HAP-1 (cell line): Measurements from ENCODE around the gene TJP1.
"Not testable (repeated sequence)": the region's sequence is repeated elsewhere in the genome, so short reads cannot be mapped to it uniquely, and the experiment has no call there.

Source experiments
- DNase-seq, 2 experiments: peaks; one replicate each; pipeline ENCODE4 v3.0.0-alpha.2; 2016 to 2020; ENCODE audit warnings: low spot score in 2 of 2
- H3K27me3 ChIP-seq: fragments of 250-450 bp; sonication (Bioruptor Pico); 2 replicates; pipeline ENCODE4 v1.5.1; 2020; ENCODE audit warnings: low read depth, mild to moderate bottlenecking, moderate library complexity
- H3K36me3 ChIP-seq: fragments of 250-450 bp; sonication (Bioruptor Pico); replicated peaks from 2 replicates; pipeline ENCODE4 v1.5.1; 2020; ENCODE audit warnings: mild to moderate bottlenecking
- H3K4me1 ChIP-seq: fragments of 250-450 bp; sonication (Bioruptor Pico); 2 replicates; pipeline ENCODE4 v1.5.1; 2020; ENCODE audit warnings: mild to moderate bottlenecking
- H3K4me3 ChIP-seq: fragments of 250-450 bp; sonication (Bioruptor Pico); 2 replicates; pipeline ENCODE4 v1.5.1; 2020; ENCODE audit warnings: mild to moderate bottlenecking, moderate library complexity
- H3K9me3 ChIP-seq: fragments of 250-450 bp; sonication (Bioruptor Pico); 2 replicates; pipeline ENCODE4 v1.5.1; 2020; ENCODE audit warnings: mild to moderate bottlenecking, moderate library complexity
- in situ Hi-C: fragments of 300-500 bp; cut with MboI; formaldehyde crosslinking; loops from 3 replicates; pipeline ENCODE4 v1.14.3; 2020; ENCODE audit warnings: low sequenced_read_pairs, inconsistent platforms, mixed read lengths

Gene TJP1

DNA sequence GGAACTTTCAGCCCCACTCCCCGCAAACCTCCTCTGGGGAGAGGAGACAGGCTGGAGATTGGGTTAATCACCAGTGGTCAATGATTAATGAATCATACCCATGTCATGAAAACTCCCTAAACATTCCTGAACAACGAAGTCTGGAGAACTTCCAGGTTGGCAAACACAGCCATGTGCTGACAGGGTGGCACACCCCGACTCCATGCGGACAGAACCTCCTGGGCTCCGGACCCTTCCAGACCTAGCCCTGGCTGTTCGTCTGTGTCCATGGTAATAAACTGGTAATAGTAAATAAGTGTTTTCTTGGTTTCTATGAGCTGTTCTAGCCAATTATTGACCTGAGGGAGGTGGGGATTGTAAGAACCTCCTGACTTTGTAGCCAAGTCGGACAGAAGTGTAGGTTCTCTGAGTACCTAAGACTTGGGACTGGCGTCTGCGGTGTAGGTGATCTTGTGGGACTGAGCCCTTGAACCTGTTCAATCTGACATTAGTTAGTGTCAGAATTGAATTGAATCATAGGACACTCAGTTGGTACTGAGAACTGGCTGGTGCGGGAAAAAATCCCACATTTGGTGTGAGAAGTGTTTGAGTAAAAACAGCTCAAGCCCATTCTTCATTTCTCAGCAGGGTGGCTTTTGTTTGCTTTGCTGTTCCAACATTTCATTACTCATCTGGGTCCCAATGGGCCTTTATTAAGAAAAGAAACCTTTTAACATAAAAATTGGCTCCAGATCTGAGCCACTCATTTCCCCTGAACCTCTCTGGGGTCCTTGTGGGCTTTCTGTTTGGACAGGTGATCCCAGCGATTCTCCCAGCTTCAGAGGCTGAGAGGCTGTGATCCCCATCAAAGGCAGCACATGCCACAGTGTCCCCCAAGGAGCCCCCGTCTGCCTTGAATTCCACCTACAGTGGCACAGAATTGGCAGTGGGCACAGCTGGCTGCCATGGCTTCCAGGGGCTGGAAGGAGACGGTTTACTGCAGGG is 151.0 kb downstream of the TJP1 start:
- DNase-seq, result peak; percentile 23 to 33
- Histone ChIP-seq H3K4me3 (no peak overlapping the region), H3K27me3 (no peaks in the 10 kb centered on the region), H3K9me3 (no peaks in the 10 kb centered on the region), H3K4me1 (no peaks in the 10 kb centered on the region), H3K36me3 (no peaks in the 10 kb centered on the region)
- in situ Hi-C loops, result loop anchor here (25.0 kb wide), 1 partner anchor 366 kb away; no protein-coding TSS in a partner anchor

- Histone ChIP-seq H3K9me3 (no peaks in the 10 kb centered on the region), H3K27me3 (no peaks in the 10 kb centered on the region), H3K4me1 (no peaks in the 10 kb centered on the region), H3K4me3 (no peak overlapping the region), H3K36me3 (no peaks in the 10 kb centered on the region)
- no peak for DNase-seq
- in situ Hi-C loops, result loop anchor here (25.0 kb wide), 1 partner anchor 367 kb away; no protein-coding TSS in a partner anchor
Observed at GRCh38 chr15:29670266-29670665, 152.0 kb downstream of the TJP1 start.

GRCh38 chr15:29669823-29670222 is 152.4 kb downstream of the TJP1 start:
- Histone ChIP-seq H3K9me3 (no peaks in the 10 kb centered on the region), H3K36me3 (no peaks in the 10 kb centered on the region), H3K4me3 (no peak overlapping the region), H3K4me1 (no peaks in the 10 kb centered on the region), H3K27me3 (no peaks in the 10 kb centered on the region)
- DNase-seq, result no peak
- in situ Hi-C loops, result loop anchor here (25.0 kb wide), 1 partner anchor 367 kb away; no protein-coding TSS in a partner anchor

DNA sequence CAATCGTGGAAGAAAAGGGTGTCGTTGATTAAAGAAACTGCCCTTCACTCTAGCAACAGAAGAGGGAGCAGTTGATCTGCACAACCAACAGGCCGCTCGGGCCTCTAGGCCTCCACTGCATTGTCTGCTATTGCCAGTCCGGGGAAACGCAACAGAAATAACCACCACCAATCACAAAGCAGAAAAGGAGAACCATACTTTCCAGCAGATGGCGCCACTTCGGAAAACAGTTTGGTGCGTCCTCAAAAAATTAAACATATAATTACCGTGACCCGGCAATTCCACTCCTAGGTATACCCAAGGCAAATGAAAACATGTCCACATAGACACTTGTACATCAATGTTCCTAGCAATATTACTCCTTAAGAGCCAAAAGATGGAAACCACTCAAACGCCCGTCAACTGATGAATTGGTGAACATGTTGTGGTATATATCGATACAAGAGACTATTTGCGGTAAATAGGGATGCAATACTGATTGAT is 154.1 kb downstream of the TJP1 start:
- no peaks in the 10 kb centered on the region for H3K27me3 ChIP-seq
- H3K4me1 ChIP-seq, result no peaks in the 10 kb centered on the region
- no peaks in the 10 kb centered on the region for H3K9me3 ChIP-seq
- H3K36me3 ChIP-seq, result no peaks in the 10 kb centered on the region
- no peak overlapping the region for H3K4me3 ChIP-seq
- DNase-seq, result peak; percentile 90 to 91
- in situ Hi-C loops, result loop anchor here (25.0 kb wide), 1 partner anchor 369 kb away; no protein-coding TSS in a partner anchor

DNA sequence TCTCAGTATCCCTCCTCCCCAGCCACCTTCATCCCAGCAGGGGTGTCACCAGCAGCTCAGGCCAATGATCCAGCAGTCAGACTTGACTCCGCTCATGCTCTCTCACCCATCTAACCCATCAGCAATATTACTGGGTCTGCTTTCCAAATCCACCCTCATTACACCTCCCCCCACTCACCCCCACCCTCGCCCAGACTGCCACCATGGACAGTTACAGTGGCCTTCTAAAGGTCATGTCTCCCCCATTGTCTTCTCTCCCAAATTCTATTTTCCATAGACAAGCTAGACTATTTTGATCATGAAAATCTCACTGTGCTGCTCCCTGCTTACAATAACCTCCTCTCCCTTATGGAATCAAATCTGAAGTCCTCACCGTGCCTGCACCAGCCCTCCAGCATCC is 156.0 kb downstream of the TJP1 start:
- no peak for DNase-seq
- no peak overlapping the region for H3K4me3 ChIP-seq
- H3K27me3 ChIP-seq, result no peaks in the 10 kb centered on the region
- H3K4me1 ChIP-seq, result no peaks in the 10 kb centered on the region
- H3K9me3 ChIP-seq, result no peaks in the 10 kb centered on the region
- in situ Hi-C loops, result loop anchor here (25.0 kb wide), 1 partner anchor 371 kb away; no protein-coding TSS in a partner anchor
- H3K36me3 ChIP-seq, result no peaks in the 10 kb centered on the region

DNA sequence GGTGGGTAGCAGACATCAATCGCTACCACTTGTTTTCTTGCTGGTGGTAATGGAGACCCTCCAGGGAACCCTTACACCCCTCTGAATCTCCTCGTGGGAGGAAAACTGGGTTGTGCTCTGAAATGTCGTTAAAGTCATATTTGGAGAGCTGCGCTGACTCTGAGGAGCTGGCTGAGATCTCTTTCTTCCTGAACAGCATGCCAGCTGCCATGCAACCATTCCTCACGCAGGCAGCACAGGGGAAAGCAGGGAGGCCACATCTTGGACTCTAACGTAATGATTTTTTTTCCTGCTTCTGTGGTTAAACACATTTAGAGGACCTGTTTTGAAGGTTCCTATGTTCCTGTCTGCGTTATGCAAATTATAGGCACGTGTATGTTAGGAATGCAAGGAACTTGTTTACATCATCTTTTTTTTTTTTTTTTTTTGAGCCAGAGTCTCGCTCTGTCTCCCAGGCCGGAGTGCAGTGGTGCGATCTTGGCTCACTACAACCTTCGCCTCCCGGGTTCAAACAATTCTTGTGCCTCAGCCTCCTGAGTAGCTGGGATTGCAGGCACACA is 156.7 kb downstream of the TJP1 start:
- in situ Hi-C loops, result loop anchor here (25.0 kb wide), 1 partner anchor 372 kb away; no protein-coding TSS in a partner anchor
- no peaks in the 10 kb centered on the region for H3K36me3 ChIP-seq
- H3K4me3 ChIP-seq, result no peak overlapping the region
- H3K9me3 ChIP-seq, result no peaks in the 10 kb centered on the region
- DNase-seq, result no peak
- H3K4me1 ChIP-seq, result no peaks in the 10 kb centered on the region
- no peaks in the 10 kb centered on the region; the same call in 1 of the 2 replicates for H3K27me3 ChIP-seq

DNA sequence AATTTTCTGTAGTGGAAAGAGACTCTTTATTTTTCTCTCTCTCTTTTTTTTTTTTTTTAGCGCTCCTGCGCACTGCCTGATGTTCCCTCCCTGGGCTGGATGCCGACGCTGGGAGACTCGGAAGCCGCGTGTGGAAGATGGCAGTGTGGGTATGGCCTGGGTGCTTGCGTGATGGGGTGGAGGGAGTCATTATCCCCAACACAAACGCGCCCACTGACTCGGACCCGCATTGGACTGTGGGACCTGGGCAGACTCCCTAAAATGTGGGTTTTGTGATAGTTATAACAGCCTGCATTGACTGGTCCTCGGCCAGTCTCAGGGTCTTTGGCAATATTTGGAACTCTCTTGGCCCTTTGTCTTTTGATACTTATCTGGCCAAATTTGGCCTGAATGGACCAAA is 157.9 kb downstream of the TJP1 start:
- no peak for DNase-seq
- H3K27me3 ChIP-seq, result no peaks in the 10 kb centered on the region; the same call in 1 of the 2 replicates
- H3K9me3 ChIP-seq, result no peaks in the 10 kb centered on the region
- in situ Hi-C loops, result loop anchor here (25.0 kb wide), 1 partner anchor 373 kb away; no protein-coding TSS in a partner anchor
- no peaks in the 10 kb centered on the region for H3K36me3 ChIP-seq
- no peak overlapping the region for H3K4me3 ChIP-seq
- no peaks in the 10 kb centered on the region for H3K4me1 ChIP-seq

GRCh38 chr15:29657476-29657817 is 164.8 kb downstream of the TJP1 start:
- not testable (repeated sequence) for DNase-seq, H3K4me1 ChIP-seq, H3K9me3 ChIP-seq, H3K27me3 ChIP-seq, H3K36me3 ChIP-seq, H3K4me3 ChIP-seq
- in situ Hi-C loops, result loop anchor here (25.0 kb wide), 1 partner anchor 380 kb away; no protein-coding TSS in a partner anchor

DNA sequence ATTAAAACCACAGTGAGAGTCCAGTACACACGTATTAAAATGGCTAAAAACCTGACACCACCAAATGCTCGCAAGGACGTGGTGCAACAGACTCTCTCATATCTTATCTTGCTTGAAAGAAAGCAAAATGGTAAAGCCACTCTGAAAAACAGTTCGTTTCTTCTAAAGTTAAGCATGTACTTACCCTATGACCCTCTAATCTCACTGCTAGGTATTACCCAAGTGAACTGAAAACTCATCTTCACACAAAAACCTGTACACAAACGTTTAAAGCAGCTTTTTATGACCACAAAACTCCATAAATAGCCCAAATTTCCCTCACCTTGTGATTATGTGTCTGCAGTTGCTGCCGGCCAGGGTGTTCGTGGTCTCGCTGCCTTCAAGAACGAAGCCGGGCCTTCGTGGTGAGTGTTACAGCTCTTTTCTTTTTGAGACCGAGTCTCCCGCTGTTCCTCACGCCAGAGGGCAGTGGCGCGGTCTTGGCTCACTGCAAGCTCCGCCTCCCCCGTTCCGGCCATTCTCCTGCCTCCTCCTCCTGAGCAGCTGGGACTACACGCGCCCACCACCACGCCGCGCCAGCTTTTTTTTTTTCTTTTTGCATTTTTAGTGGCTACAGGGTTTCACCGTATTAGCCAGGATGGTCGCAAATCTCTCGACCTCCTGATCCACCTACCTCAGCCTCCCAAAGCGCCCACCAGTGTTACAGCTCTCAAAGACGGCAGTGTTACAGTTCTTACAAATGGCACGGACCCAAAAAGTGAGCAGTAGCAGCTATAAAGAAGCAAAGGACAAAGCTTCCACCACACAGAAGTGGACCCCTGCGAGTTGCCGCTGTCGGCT is 165.4 kb downstream of the TJP1 start:
- DNase-seq, result peak in 1 of 2 experiments; percentile 32
- in situ Hi-C loops, result loop anchor here (25.0 kb wide), 1 partner anchor 380 kb away; no protein-coding TSS in a partner anchor
- Histone ChIP-seq H3K27me3 (no peaks in the 10 kb centered on the region; the same call in 1 of the 2 replicates), H3K36me3 (no peaks in the 10 kb centered on the region), H3K4me1 (no peaks in the 10 kb centered on the region), H3K9me3 (no peaks in the 10 kb centered on the region; the same call in 1 of the 2 replicates), H3K4me3 (no peak overlapping the region)

DNA sequence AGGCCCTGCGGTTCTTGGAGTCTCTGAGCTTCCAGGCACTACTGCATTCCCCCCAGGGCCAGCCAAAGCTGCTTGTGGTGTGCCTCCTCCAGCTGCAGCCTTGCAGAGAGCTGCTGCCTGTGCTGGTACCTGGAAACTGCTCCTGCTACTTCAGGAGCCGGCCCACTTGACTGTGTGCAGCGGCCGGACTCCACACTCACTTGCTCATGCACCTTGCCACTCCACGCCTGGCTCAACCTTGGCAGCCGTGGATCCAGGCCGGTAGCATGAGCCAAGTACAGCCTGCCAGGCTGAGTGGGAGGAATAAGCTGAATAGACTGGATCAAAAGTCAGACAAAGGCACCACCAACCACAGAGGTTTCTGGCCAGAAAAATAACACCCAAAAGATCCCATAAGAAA is 169.7 kb downstream of the TJP1 start:
- in situ Hi-C loops, result loop anchor here (25.0 kb wide), 1 partner anchor 385 kb away; no protein-coding TSS in a partner anchor
- Histone ChIP-seq H3K4me3 (no peak overlapping the region), H3K27me3 (no peaks in the 10 kb centered on the region), H3K36me3 (no peaks in the 10 kb centered on the region), H3K4me1 (no peaks in the 10 kb centered on the region), H3K9me3 (no peaks in the 10 kb centered on the region; the same call in 1 of the 2 replicates)
- DNase-seq, result no peak

GRCh38 chr15:29651476-29652233 is 170.6 kb downstream of the TJP1 start:
- Histone ChIP-seq H3K27me3 (no peaks in the 10 kb centered on the region), H3K4me1 (no peaks in the 10 kb centered on the region), H3K36me3 (no peaks in the 10 kb centered on the region), H3K4me3 (no peak overlapping the region), H3K9me3 (no peaks in the 10 kb centered on the region)
- no peak for DNase-seq
- in situ Hi-C loops, result loop anchor here (25.0 kb wide), 1 partner anchor 386 kb away; no protein-coding TSS in a partner anchor
